H1 (cell line): Measurements from ENCODE around the gene FFAR2. TPM values are rescaled to one million over a fixed set of nuclear protein-coding genes. Genes with fewer than 3 reads are reported as not detected.

Experiments used
- CTCF ChIA-PET: fragments of 300-600 bp; sonication (Branson Sonifier 250); formaldehyde crosslinking; loops from one replicate; lab custom pipeline; 2021; ENCODE audit not compliant: partially characterized antibody; lab: Charles Lee
- POLR2A ChIA-PET: fragments of 300-600 bp; sonication (Branson Sonifier 250); formaldehyde crosslinking; loops from one replicate; lab custom pipeline; 2021; ENCODE audit warnings: inconsistent platforms; ENCODE audit not compliant: partially characterized antibody; lab: Charles Lee
- DNase-seq, 2 experiments: peaks; one replicate each; pipeline versions ENCODE4 v3.0.0 to v3.0.0-alpha.2; 2010 to 2022; ENCODE audit warnings: low spot score in 2 of 2, low read depth in 1 of 2, mixed read lengths in 1 of 2
- FAIRE-seq: peaks from 2 replicates; lab custom pipeline; 2011; peaks lifted over from hg19 to GRCh38; lab: Jason Lieb, UNC
- H2AFZ ChIP-seq: 2 replicates; pipeline ENCODE4 v1.8.1; 2012; ENCODE audit warnings: low read length, inconsistent platforms
- H2AK5ac ChIP-seq: 2 replicates; pipeline ENCODE4 v1.6.1; 2013; ENCODE audit warnings: low read depth, low read length
- H2BK120ac ChIP-seq: replicated peaks from 2 replicates; pipeline ENCODE3; 2013; ENCODE audit warnings: low read depth, low read length, inconsistent platforms
- H2BK12ac ChIP-seq: 2 replicates; pipeline ENCODE4 v1.6.1; 2013; ENCODE audit warnings: low read depth, low read length
- H2BK15ac ChIP-seq: 2 replicates; pipeline ENCODE4 v1.6.1; 2013; ENCODE audit warnings: low read length
- H2BK20ac ChIP-seq: 2 replicates; pipeline ENCODE4 v1.6.1; 2013; ENCODE audit warnings: low read length
- H2BK5ac ChIP-seq: 2 replicates; pipeline ENCODE4 v1.6.1; 2013; ENCODE audit warnings: low read depth, low read length
- H3K14ac ChIP-seq: 2 replicates; pipeline ENCODE4 v1.6.1; 2013; ENCODE audit warnings: inconsistent platforms; ENCODE audit not compliant: insufficient read length
- H3K18ac ChIP-seq: 2 replicates; pipeline ENCODE4 v1.6.1; 2013; ENCODE audit warnings: low read length; ENCODE audit errors: extremely low read depth
- H3K23ac ChIP-seq: 2 replicates; pipeline ENCODE4 v1.6.1; 2013; ENCODE audit warnings: inconsistent platforms; ENCODE audit not compliant: insufficient read length
- H3K23me2 ChIP-seq: 2 replicates; pipeline ENCODE4 v1.6.1; 2013; ENCODE audit warnings: low read depth, low read length
- H3K27ac ChIP-seq: 2 replicates; pipeline ENCODE4 v1.6.1; 2011; ENCODE audit warnings: low read depth, low read length, inconsistent platforms
- H3K27me3 ChIP-seq, 4 experiments: replicated peaks in 1 of 4; 1 replicate in 1 of 4; 2 replicates in 3 of 4; pipeline versions ENCODE4 v1.6.1 to v1.8.1; 2011 to 2013; ENCODE audit warnings: low read length in 3 of 4, mild to moderate bottlenecking in 3 of 4, inconsistent platforms in 2 of 4, mixed read lengths in 2 of 4, moderate library complexity in 1 of 4; ENCODE audit not compliant: control insufficient read depth in 3 of 4, insufficient read depth in 3 of 4; ENCODE audit errors: extremely low read depth in 1 of 4
- H3K36me3 ChIP-seq, 4 experiments: 2 replicates each; pipeline versions ENCODE4 v1.6.1 to v1.8.1; 2011 to 2013; ENCODE audit warnings: mild to moderate bottlenecking in 4 of 4, low read length in 3 of 4, moderate library complexity in 2 of 4, control low read depth in 1 of 4, inconsistent platforms in 1 of 4; ENCODE audit not compliant: insufficient read depth in 4 of 4, control insufficient read depth in 2 of 4
- H3K4ac ChIP-seq: replicated peaks from 2 replicates; pipeline ENCODE3; 2013; ENCODE audit warnings: low read length, low read depth, mixed read lengths, inconsistent platforms; ENCODE audit not compliant: insufficient read length
- H3K4me1 ChIP-seq, 4 experiments: replicated peaks in 1 of 4; 1 replicate in 1 of 4; 2 replicates in 3 of 4; pipeline versions ENCODE4 v1.6.1 to v1.8.1; 2011 to 2013; ENCODE audit warnings: low read length in 3 of 4, inconsistent platforms in 2 of 4, mixed read lengths in 1 of 4; ENCODE audit not compliant: insufficient read depth in 4 of 4, control insufficient read depth in 3 of 4
- H3K4me2 ChIP-seq, 2 experiments: 2 replicates each; pipeline versions ENCODE4 v1.6.1 to v1.8.1; 2011 to 2013; ENCODE audit warnings: low read depth in 2 of 2, low read length in 2 of 2, control low read depth in 1 of 2, inconsistent platforms in 1 of 2, mild to moderate bottlenecking in 1 of 2; ENCODE audit not compliant: insufficient read depth in 1 of 2
- H3K4me3 ChIP-seq, 4 experiments: fragments of 200-600, 300-600 bp in 1 of 4; sonication (generic), shearing (Covaris generic), sonication (Bioruptor Twin) in 1 of 4; 2 replicates each; pipeline versions ENCODE4 v1.5.1 to v1.8.1; 2011 to 2016; ENCODE audit warnings: low read length in 4 of 4, low read depth in 3 of 4, control low read depth in 2 of 4, inconsistent platforms in 2 of 4, mild to moderate bottlenecking in 2 of 4, mixed read lengths in 1 of 4, moderate library complexity in 1 of 4; ENCODE audit not compliant: insufficient read depth in 2 of 4; ENCODE audit errors: extremely low read depth in 1 of 4
- H3K56ac ChIP-seq: replicated peaks from 2 replicates; pipeline ENCODE3; 2013; ENCODE audit warnings: low read depth, mild to moderate bottlenecking, mixed read lengths, low read length, inconsistent platforms; ENCODE audit not compliant: insufficient read length
- H3K79me1 ChIP-seq: 2 replicates; pipeline ENCODE4 v1.6.1; 2013; ENCODE audit warnings: low read depth, low read length, control low read depth
- H3K79me2 ChIP-seq, 2 experiments: 2 replicates each; pipeline versions ENCODE4 v1.6.1 to v1.8.1; 2012 to 2013; ENCODE audit warnings: low read length in 2 of 2, mild to moderate bottlenecking in 2 of 2, inconsistent platforms in 1 of 2; ENCODE audit not compliant: insufficient read depth in 2 of 2, control insufficient read depth in 1 of 2
- H3K9ac ChIP-seq, 4 experiments: replicated peaks in 1 of 4; 1 replicate in 1 of 4; 2 replicates in 3 of 4; pipeline versions ENCODE4 v1.6.1 to v1.8.1; 2011 to 2013; ENCODE audit warnings: low read depth in 3 of 4, low read length in 3 of 4, control low read depth in 2 of 4, mild to moderate bottlenecking in 2 of 4, moderate library complexity in 2 of 4, inconsistent platforms in 1 of 4; ENCODE audit errors: extremely low read depth in 1 of 4
- H3K9me3 ChIP-seq, 2 experiments: 2 replicates each; pipeline versions ENCODE4 v1.6.1 to v1.8.1; 2012 to 2013; ENCODE audit warnings: mild to moderate bottlenecking in 2 of 2, moderate library complexity in 2 of 2, control low read depth in 1 of 2, inconsistent platforms in 1 of 2, low read depth in 1 of 2, low read length in 1 of 2, mixed read lengths in 1 of 2; ENCODE audit not compliant: insufficient read depth in 2 of 2
- H4K20me1 ChIP-seq, 2 experiments: replicated peaks in 1 of 2; 2 replicates each; pipeline versions ENCODE3 to v1.8.1; 2011 to 2013; ENCODE audit warnings: inconsistent platforms in 2 of 2, low read length in 2 of 2, mild to moderate bottlenecking in 1 of 2; ENCODE audit not compliant: insufficient read depth in 2 of 2, control insufficient read depth in 1 of 2
- H4K5ac ChIP-seq: 2 replicates; pipeline ENCODE4 v1.6.1; 2013; ENCODE audit warnings: low read length, low read depth, mixed read lengths, inconsistent platforms; ENCODE audit not compliant: insufficient read length
- H4K8ac ChIP-seq: 2 replicates; pipeline ENCODE4 v1.8.0; 2013; ENCODE audit warnings: mild to moderate bottlenecking, moderate library complexity, low read length, inconsistent platforms; ENCODE audit not compliant: insufficient read depth; ENCODE audit errors: extremely low read depth
- H4K91ac ChIP-seq: replicated peaks from 2 replicates; pipeline ENCODE3; 2013; ENCODE audit warnings: low read length, mixed read lengths, inconsistent platforms; ENCODE audit not compliant: insufficient read length
- WGBS, 2 experiments: shearing (Covaris generic) in 1 of 2; methylation state at CpG; one replicate each; pipeline versions ENCODE4 v1.1.6 to v1.1.7; 2013 to 2015; ENCODE audit warnings: low lambda C conversion rate in 2 of 2, mixed read lengths in 2 of 2, inconsistent platforms in 1 of 2, low coverage in 1 of 2, missing lambda C conversion rate in 1 of 2; ENCODE audit not compliant: insufficient replicate concordance in 2 of 2, insufficient coverage in 1 of 2, insufficient read length in 1 of 2; ENCODE audit errors: extremely low coverage in 1 of 2, missing lambda C conversion rate in 1 of 2; 5-methylcytosine and 5-hydroxymethylcytosine counted together
- polyA plus RNA-seq, 7 experiments: library from polyadenylated mRNA; depleted of rRNA in 3 of 7; stranded (reverse) in 5 of 7; unstranded in 2 of 7; fragments of >200 nt in 5 of 7; fragments of 200-250 nt in 2 of 7; gene quantifications; 1 replicate in 5 of 7; 2 replicates in 1 of 7; 4 replicates in 1 of 7; pipeline versions ENCODE4 v1.2.1 to v1.2.3, GENCODE V29; 2011 to 2013; ENCODE audit warnings: missing spikeins in 2 of 7, mixed read lengths in 2 of 7
- total RNA-seq: library from RNA; stranded (reverse); fragmentation: NEBNext Ultra II Directional; extraction: Animal tissue kit (Norgen Biotek cat#: 25700); gene quantifications from 2 replicates; pipeline ENCODE4 v1.2.1, GENCODE V29; 2021

The FFAR2 gene
- total and polyA plus RNA-seq, 2 of the 8 experiments (the other 6 are each of a cell fraction or from before 2014, with no cell fraction given) = not detected

DNA sequence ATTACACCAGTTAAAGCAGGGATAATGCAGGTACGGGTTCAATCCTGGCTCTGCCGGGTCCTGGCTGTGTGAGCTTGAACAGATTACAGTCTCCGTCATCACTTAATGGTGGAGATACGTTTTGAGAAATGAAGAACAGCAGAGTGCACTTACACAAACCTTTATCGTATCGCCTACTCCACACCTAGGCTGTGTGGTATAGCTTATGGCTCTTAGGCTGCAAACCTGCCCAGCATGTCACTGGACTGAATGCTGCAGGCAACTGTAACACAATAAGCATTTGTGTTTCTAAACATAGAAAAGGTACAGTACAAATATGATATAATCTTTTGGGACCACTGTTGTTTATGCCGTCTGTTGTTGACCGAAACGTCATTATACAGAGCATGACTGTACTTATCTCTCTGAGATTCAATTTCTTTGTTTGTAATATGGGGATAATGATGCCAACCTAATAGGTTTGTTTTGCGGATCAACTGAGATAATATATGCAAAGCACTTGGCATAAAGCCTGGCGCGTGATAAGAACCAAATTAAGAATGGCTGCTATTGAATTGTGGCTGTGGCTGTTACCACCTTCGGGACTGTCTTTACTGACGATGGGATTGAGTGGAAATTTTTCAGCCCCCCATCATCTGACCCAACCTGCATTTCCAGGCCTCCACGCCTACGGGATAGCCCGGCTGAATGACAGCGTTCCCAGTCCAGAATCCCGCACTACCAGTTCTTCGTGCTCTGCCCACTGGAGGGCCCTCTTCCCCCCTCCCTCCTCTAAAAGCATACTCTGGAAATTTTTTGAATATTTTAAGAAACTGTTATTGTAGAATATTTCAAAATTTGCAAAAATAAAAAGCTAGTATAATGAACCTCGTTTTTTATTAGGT, 31.0 kb downstream of the FFAR2 start:
- no peak overlapping the region for H3K4me3 ChIP-seq
- no peaks in the 10 kb centered on the region for H4K20me1 ChIP-seq
- no peak overlapping the region for H3K9ac ChIP-seq
- no peaks in the 10 kb centered on the region for H3K4me1 ChIP-seq
- ChIA-PET POLR2A (no interaction called here), CTCF (interaction anchor here (0.7 to 3.1 kb wide), 9 partner anchors 9 to 193 kb away, joined by 3 to 19 read pairs (median 4); no protein-coding TSS in a partner anchor)
- H2AK5ac ChIP-seq = no peak overlapping the region
- H3K14ac ChIP-seq = no peak overlapping the region
- H3K56ac ChIP-seq = no peak overlapping the region
- no peaks in the 10 kb centered on the region for H3K79me1 ChIP-seq
- H4K91ac ChIP-seq = no peak overlapping the region
- H3K18ac ChIP-seq = no peak overlapping the region
- H2BK12ac ChIP-seq = no peak overlapping the region
- H3K36me3 ChIP-seq = no peaks in the 10 kb centered on the region
- H4K8ac ChIP-seq = peak overlapping the region; percentile 20; the same call in 1 of the 2 replicates
- WGBS, 2 experiments = 90% methylated on average over 21 of the region's 21 CpGs; no CpG with 5 or more reads in 1 of the 2 experiments
- H2BK20ac ChIP-seq = no peak overlapping the region
- no peak overlapping the region for H3K27ac ChIP-seq
- no peaks in the 10 kb centered on the region for H3K9me3 ChIP-seq
- H3K4me2 ChIP-seq = no peak overlapping the region
- no peak for FAIRE-seq
- H3K23ac ChIP-seq = no peak overlapping the region
- no peak overlapping the region for H2AFZ ChIP-seq
- H3K27me3 ChIP-seq = no peaks in the 10 kb centered on the region
- no peak for DNase-seq
- H3K79me2 ChIP-seq = no peaks in the 10 kb centered on the region
- no peak overlapping the region for H2BK5ac ChIP-seq
- no peak overlapping the region for H3K4ac ChIP-seq
- H4K5ac ChIP-seq = no peak overlapping the region
- no peak overlapping the region for H2BK120ac ChIP-seq
- H3K23me2 ChIP-seq = no peaks in the 10 kb centered on the region
- H2BK15ac ChIP-seq = no peak overlapping the region
